Measurements from ENCODE around the gene POPDC2.

GRCh38 chr3:119626196-119626595, 34.2 kb downstream of the POPDC2 start:
- TF ChIP-seq TCF7 (CRISPR knock-in tag; IDR thresholded peaks at IDR 0.05; ENCODE audit: low read depth) = no peak
- TF ChIP-seq KAT7 (CRISPR knock-in tag; IDR thresholded peaks at IDR 0.05; ENCODE audit: borderline replicate concordance) = no peak
- TF ChIP-seq SMAD4 (CRISPR knock-in tag; IDR thresholded peaks at IDR 0.05) = no peak
- no peak for TF ChIP-seq CTCF (IDR thresholded peaks at IDR 0.05)
- no peak for TF ChIP-seq CREM (CRISPR knock-in tag; IDR thresholded peaks at IDR 0.05)
- TF ChIP-seq ZNF121 (CRISPR knock-in tag; IDR thresholded peaks at IDR 0.05) = no peak
- no peak for TF ChIP-seq MYBL2 (CRISPR knock-in tag; IDR thresholded peaks at IDR 0.05)
- no peak for TF ChIP-seq TEAD4 (CRISPR knock-in tag; IDR thresholded peaks at IDR 0.05)
- TF ChIP-seq CREB1 (CRISPR knock-in tag; IDR thresholded peaks at IDR 0.05) = no peak
- TF ChIP-seq NFATC4 (CRISPR knock-in tag; IDR thresholded peaks at IDR 0.05) = no peak
- TF ChIP-seq ETV6 (CRISPR knock-in tag; IDR thresholded peaks at IDR 0.05) = no peak
- TF ChIP-seq MLX (CRISPR knock-in tag; IDR thresholded peaks at IDR 0.05) = no peak
- TF ChIP-seq, protein P1, sequence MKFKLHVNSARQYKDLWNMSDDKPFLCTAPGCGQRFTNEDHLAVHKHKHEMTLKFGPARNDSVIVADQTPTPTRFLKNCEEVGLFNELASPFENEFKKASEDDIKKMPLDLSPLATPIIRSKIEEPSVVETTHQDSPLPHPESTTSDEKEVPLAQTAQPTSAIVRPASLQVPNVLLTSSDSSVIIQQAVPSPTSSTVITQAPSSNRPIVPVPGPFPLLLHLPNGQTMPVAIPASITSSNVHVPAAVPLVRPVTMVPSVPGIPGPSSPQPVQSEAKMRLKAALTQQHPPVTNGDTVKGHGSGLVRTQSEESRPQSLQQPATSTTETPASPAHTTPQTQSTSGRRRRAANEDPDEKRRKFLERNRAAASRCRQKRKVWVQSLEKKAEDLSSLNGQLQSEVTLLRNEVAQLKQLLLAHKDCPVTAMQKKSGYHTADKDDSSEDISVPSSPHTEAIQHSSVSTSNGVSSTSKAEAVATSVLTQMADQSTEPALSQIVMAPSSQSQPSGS (CRISPR knock-in tag; IDR thresholded peaks at IDR 0.05; ENCODE audit: borderline replicate concordance, low read depth) = no peak
